Hepatic stellate cell (primary cell): ENCODE data around the gene PFKL.
"Not testable (repeated sequence)": the region's sequence is repeated elsewhere in the genome, so short reads cannot be mapped to it uniquely, and the experiment has no call there.

Source experiments
- DNase-seq: peaks from one replicate; pipeline ENCODE4 v3.0.0; 2011; ENCODE audit warnings: low spot score

PFKL gene

GRCh38 chr21:44279354-44280260 lies 20.2 kb upstream of the PFKL start:
- no peak for DNase-seq

GRCh38 chr21:44281801-44282200 lies 18.1 kb upstream of the PFKL start:
- no peak for DNase-seq

GRCh38 chr21:44282370-44282769 lies 17.5 kb upstream of the PFKL start:
- no peak for DNase-seq

- not testable (repeated sequence) for DNase-seq
Observed at GRCh38 chr21:44283211-44283785, 16.6 kb upstream of the PFKL start.

- no peak for DNase-seq
Observed at GRCh38 chr21:44283948-44284347, 15.9 kb upstream of the PFKL start.

GRCh38 chr21:44285138-44285992 lies 14.5 kb upstream of the PFKL start, which contains the start of gene AIRE:
AIRE (plus strand) TSS chr21:44285876; CDS start chr21:44286007, 131 bp downstream.
- peak; percentile 81 for DNase-seq

GRCh38 chr21:44286086-44286715 lies 13.7 kb upstream of the PFKL start:
- DNase-seq = no peak

- DNase-seq = no peak
Observed at GRCh38 chr21:44286716-44287632, 12.9 kb upstream of the PFKL start.

GRCh38 chr21:44288251-44289110 lies 11.4 kb upstream of the PFKL start:
- no peak for DNase-seq

- no peak for DNase-seq
Observed at GRCh38 chr21:44289381-44290010, 10.4 kb upstream of the PFKL start.

- no peak for DNase-seq
Observed at GRCh38 chr21:44290327-44291077, 9.4 kb upstream of the PFKL start.

- DNase-seq = no peak
Observed at GRCh38 chr21:44291078-44291935, 8.5 kb upstream of the PFKL start.

GRCh38 chr21:44291936-44292811 lies 7.7 kb upstream of the PFKL start:
- no peak for DNase-seq

GRCh38 chr21:44292812-44293195 lies 7.0 kb upstream of the PFKL start:
- no peak for DNase-seq

- no peak for DNase-seq
Observed at GRCh38 chr21:44293551-44294231, 6.2 kb upstream of the PFKL start.
